Transverse colon (tissue), 4 donors: Measurements from ENCODE around the gene RSRC1.

Experiments used
- POLR2A ChIP-seq: fragments of 450-650 bp; IDR thresholded peaks from one replicate; pipeline ENCODE4 v1.6.1; 2016; ENCODE audit warnings: antibody characterized with exemption, mild to moderate bottlenecking, moderate library complexity
- POLR2AphosphoS5 ChIP-seq, 3 donors: sonication (generic); formaldehyde crosslinking; IDR thresholded peaks; one replicate each; pipeline ENCODE4 v1.6.1; 2016; ENCODE audit warnings: antibody characterized with exemption in 3 of 3
- TF ChIP-seq, protein P1 (sequence below), 5 experiments: fragments of 200-600 bp in 3 of 5; fragments of 450-650 bp in 2 of 5; sonication (generic) in 3 of 5; IDR thresholded peaks; 1 replicate in 2 of 5; 2 replicates in 3 of 5; pipeline ENCODE4 v1.5.1; 2016 to 2017; ENCODE audit warnings: antibody characterized with exemption in 5 of 5, inconsistent platforms in 3 of 5, mild to moderate bottlenecking in 2 of 5, moderate library complexity in 1 of 5

DNA sequence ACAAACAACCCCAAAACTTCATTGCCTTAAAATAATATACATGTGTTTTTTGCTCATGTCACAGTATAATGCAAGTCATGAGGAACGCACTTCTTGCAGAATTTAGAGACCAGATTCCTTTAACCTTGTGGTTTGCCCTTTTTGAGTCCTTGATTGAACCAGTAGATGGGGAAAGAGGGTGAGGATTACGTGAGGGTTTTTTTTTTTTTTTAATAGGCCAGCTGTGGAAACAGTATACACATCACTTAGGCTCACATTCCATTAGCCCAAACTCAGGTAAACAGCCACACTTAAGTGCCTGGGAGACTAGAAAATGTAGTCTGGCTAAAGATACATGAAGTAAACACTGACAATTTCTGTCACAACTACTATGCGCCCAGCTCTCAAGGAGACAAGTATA lies 346.2 kb downstream of the RSRC1 start:
- TF ChIP-seq, protein P1, sequence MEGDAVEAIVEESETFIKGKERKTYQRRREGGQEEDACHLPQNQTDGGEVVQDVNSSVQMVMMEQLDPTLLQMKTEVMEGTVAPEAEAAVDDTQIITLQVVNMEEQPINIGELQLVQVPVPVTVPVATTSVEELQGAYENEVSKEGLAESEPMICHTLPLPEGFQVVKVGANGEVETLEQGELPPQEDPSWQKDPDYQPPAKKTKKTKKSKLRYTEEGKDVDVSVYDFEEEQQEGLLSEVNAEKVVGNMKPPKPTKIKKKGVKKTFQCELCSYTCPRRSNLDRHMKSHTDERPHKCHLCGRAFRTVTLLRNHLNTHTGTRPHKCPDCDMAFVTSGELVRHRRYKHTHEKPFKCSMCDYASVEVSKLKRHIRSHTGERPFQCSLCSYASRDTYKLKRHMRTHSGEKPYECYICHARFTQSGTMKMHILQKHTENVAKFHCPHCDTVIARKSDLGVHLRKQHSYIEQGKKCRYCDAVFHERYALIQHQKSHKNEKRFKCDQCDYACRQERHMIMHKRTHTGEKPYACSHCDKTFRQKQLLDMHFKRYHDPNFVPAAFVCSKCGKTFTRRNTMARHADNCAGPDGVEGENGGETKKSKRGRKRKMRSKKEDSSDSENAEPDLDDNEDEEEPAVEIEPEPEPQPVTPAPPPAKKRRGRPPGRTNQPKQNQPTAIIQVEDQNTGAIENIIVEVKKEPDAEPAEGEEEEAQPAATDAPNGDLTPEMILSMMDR (IDR thresholded peaks at IDR 0.05), result no peak
- no peak for TF ChIP-seq POLR2AphosphoS5 (IDR thresholded peaks at IDR 0.05)
- TF ChIP-seq POLR2A, result no peak
